A673 (cell line): ENCODE results near the gene MRPL33.

ENCODE experiments used
- CTCF ChIP-seq: fragments of 300-800, 200-600 bp; sonication (generic); conservative IDR thresholded peaks from 2 replicates; pipeline ENCODE4 v1.5.1; 2017; ENCODE audit warnings: low read depth, mild to moderate bottlenecking, antibody characterized with exemption, low read length, moderate library complexity, mixed read lengths
- EZH2 ChIP-seq: fragments of 200-600 bp; sonication (generic); IDR thresholded peaks from 2 replicates; pipeline ENCODE4 v1.6.1; 2017; ENCODE audit warnings: borderline replicate concordance, low read depth, mild to moderate bottlenecking, mixed read lengths, antibody characterized with exemption, low read length; ENCODE audit not compliant: poor library complexity, severe bottlenecking

- no peak for TF ChIP-seq CTCF
- TF ChIP-seq EZH2: no peak
Measured at GRCh38 chr2:27815860-27816438, 44.4 kb downstream of the MRPL33 start.
